ENCODE results near the gene CHEK2. TPM values are rescaled to one million over a fixed set of nuclear protein-coding genes. Genes with fewer than 3 reads are reported as not detected.

Gene CHEK2
- total RNA-seq, 2 donors from 2014 or later: 67.5 to 72.3 TPM

DNA sequence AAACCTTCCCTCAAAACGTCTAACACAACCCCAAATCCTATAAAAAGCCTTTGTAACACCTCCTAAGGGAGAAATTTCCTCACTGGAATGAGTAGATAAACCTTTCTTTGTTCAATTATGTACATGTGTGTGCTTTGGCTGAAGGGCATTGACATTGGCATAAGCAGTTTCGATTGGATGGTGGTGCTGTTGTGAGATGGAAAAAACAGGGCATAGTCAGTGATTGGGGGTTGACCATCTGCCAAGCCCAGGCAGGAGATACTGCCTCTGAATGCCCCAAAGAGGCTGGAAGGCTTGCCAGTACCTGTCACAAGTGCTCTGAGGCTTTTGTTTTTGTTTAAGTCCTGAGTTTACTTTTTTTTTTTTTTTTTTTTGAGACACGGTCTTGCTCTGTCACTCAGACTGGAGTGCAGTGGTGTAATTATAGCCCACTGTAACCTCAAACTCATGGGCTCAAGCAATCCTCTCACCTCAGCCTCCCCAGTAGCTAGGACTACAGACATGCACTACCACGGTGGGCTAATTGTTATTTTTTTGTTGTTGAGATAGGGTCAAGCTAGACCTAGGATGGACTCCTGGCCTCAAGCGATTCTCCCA is 29.7 kb upstream of the CHEK2 start:
- Mint-ChIP-seq H3K27me3 (ENCODE audit: insufficient read depth) (no peaks in the 10 kb centered on the region), H3K4me3 (no peak overlapping the region), H3K36me3 (ENCODE audit: low read depth) (peaks cover 22% of the 10 kb centered on the region), H3K9me3 (peaks cover 11% of the 10 kb centered on the region), H3K4me1 (peaks cover 4% of the 10 kb centered on the region), H3K27ac (no peak overlapping the region)
- Histone ChIP-seq H3K36me3 (ENCODE audit: control insufficient read depth, insufficient read depth, low read length) (peaks cover 18% of the 10 kb centered on the region), H3K27me3 (ENCODE audit: control insufficient read depth, insufficient read depth, low read length, poor library complexity, severe bottlenecking) (no peaks in the 10 kb centered on the region), H3K27ac (ENCODE audit: low read depth, low read length) (no peak overlapping the region), H3K9ac (ENCODE audit: extremely low read depth, low read length, poor library complexity, severe bottlenecking) (no peak overlapping the region), H3K4me3 (ENCODE audit: low read length) (no peak overlapping the region), H3K9me3 (ENCODE audit: control insufficient read depth, low read length) (no peaks in the 10 kb centered on the region), H3K4me1 (ENCODE audit: control insufficient read depth, insufficient read depth, low read length) (no peaks in the 10 kb centered on the region)
- TF ChIP-seq, protein P1, sequence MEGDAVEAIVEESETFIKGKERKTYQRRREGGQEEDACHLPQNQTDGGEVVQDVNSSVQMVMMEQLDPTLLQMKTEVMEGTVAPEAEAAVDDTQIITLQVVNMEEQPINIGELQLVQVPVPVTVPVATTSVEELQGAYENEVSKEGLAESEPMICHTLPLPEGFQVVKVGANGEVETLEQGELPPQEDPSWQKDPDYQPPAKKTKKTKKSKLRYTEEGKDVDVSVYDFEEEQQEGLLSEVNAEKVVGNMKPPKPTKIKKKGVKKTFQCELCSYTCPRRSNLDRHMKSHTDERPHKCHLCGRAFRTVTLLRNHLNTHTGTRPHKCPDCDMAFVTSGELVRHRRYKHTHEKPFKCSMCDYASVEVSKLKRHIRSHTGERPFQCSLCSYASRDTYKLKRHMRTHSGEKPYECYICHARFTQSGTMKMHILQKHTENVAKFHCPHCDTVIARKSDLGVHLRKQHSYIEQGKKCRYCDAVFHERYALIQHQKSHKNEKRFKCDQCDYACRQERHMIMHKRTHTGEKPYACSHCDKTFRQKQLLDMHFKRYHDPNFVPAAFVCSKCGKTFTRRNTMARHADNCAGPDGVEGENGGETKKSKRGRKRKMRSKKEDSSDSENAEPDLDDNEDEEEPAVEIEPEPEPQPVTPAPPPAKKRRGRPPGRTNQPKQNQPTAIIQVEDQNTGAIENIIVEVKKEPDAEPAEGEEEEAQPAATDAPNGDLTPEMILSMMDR (conservative IDR thresholded peaks at IDR 0.05): no peak
- DNase-seq: no peak
- WGBS, 2 experiments (ENCODE audit: insufficient coverage in 1 of 2, insufficient read length in 1 of 2): 83 to 90% methylated on average over 1 to 5 of the region's 5 CpGs

DNA sequence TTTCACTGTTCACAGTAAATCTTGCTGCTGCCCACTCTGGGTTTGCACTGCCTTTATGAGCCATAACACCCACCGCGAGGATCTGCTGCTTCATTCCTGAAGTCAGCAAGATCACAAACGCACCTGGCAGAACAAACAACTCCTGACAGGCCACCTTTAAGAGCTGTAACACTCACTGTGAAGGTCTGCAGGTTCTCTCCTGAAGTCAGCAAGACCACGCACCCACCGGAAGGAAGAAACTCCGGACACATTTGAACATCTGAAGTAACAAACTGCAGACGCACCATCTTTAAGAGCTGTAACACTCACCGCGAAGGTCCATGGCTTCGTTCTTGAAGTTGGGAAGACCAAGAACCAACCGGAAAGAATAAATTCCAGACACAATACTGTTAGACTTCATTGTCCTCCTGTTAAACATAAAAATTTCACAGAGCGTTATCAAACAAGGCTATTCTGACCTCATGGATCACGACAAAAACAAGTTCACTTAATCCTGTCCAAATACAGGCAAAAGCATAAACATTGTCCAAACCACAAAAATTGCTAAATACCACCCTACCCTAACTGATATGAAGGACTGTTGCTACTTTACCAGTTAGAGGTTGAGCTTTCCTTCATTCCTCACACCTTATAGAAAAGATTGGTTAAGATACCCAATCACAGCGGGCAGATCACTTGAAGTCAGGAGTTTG is 27.9 kb upstream of the CHEK2 start:
- no peak overlapping the region for H3K27ac ChIP-seq (ENCODE audit: low read depth, low read length)
- no peak for DNase-seq
- H3K4me1 ChIP-seq (ENCODE audit: control insufficient read depth, insufficient read depth, low read length): no peaks in the 10 kb centered on the region
- 96 to 99% methylated on average over 12 to 14 of the region's 14 CpGs for whole genome bisulfite sequencing, 2 experiments (ENCODE audit: insufficient coverage in 1 of 2, insufficient read length in 1 of 2)
- no peak overlapping the region for H3K9ac ChIP-seq (ENCODE audit: extremely low read depth, low read length, poor library complexity, severe bottlenecking)
- H3K4me3 Mint-ChIP-seq: no peak overlapping the region
- H3K27me3 Mint-ChIP-seq (ENCODE audit: insufficient read depth): no peaks in the 10 kb centered on the region
- peaks cover 2% of the 10 kb centered on the region for H3K36me3 ChIP-seq (ENCODE audit: control insufficient read depth, insufficient read depth, low read length)
- H3K9me3 ChIP-seq (ENCODE audit: control insufficient read depth, low read length): no peaks in the 10 kb centered on the region
- no peaks in the 10 kb centered on the region for H3K27me3 ChIP-seq (ENCODE audit: control insufficient read depth, insufficient read depth, low read length, poor library complexity, severe bottlenecking)
- peaks cover 11% of the 10 kb centered on the region for H3K9me3 Mint-ChIP-seq
- H3K4me3 ChIP-seq (ENCODE audit: low read length): no peak overlapping the region
- peaks cover 4% of the 10 kb centered on the region for H3K4me1 Mint-ChIP-seq
- no peak overlapping the region for H3K27ac Mint-ChIP-seq
- peaks cover 8% of the 10 kb centered on the region for H3K36me3 Mint-ChIP-seq (ENCODE audit: low read depth)
- TF ChIP-seq, protein P1 (conservative IDR thresholded peaks at IDR 0.05): no peak

- H3K27ac ChIP-seq (ENCODE audit: low read depth, low read length): no peak overlapping the region
- no peaks in the 10 kb centered on the region for H3K9me3 ChIP-seq (ENCODE audit: control insufficient read depth, low read length)
- Mint-ChIP-seq H3K4me1 (peaks cover 4% of the 10 kb centered on the region), H3K4me3 (no peak overlapping the region), H3K27ac (no peak overlapping the region), H3K27me3 (ENCODE audit: insufficient read depth) (no peaks in the 10 kb centered on the region), H3K9me3 (peaks cover 11% of the 10 kb centered on the region), H3K36me3 (ENCODE audit: low read depth) (peaks cover 5% of the 10 kb centered on the region)
- WGBS, 2 experiments (ENCODE audit: insufficient coverage in 1 of 2, insufficient read length in 1 of 2): 90 to 98% methylated on average over 6 of the region's 6 CpGs
- H3K9ac ChIP-seq (ENCODE audit: extremely low read depth, low read length, poor library complexity, severe bottlenecking): no peak overlapping the region
- no peak overlapping the region for H3K4me3 ChIP-seq (ENCODE audit: low read length)
- H3K36me3 ChIP-seq (ENCODE audit: control insufficient read depth, insufficient read depth, low read length): no peaks in the 10 kb centered on the region
- no peaks in the 10 kb centered on the region for H3K4me1 ChIP-seq (ENCODE audit: control insufficient read depth, insufficient read depth, low read length)
- H3K27me3 ChIP-seq (ENCODE audit: control insufficient read depth, insufficient read depth, low read length, poor library complexity, severe bottlenecking): no peaks in the 10 kb centered on the region
- no peak for DNase-seq
- TF ChIP-seq, protein P1 (conservative IDR thresholded peaks at IDR 0.05): no peak
Observed at GRCh38 chr22:28768701-28769393, 27.2 kb upstream of the CHEK2 start.
